Upper lobe of left lung (tissue), 4 donors: Measurements from ENCODE around the gene VWA5B1.

ENCODE experiments used
- CTCF ChIP-seq, 6 experiments: fragments of 450-650 bp in 4 of 6; fragments of 200-600 bp in 2 of 6; sonication (generic) in 2 of 6; IDR thresholded peaks; one replicate each; pipeline ENCODE4 v1.5.1; 2016 to 2019; ENCODE audit warnings: antibody characterized with exemption in 6 of 6
- EP300 ChIP-seq, 4 donors: sonication (generic); formaldehyde crosslinking; IDR thresholded peaks; one replicate each; pipeline ENCODE4 v1.5.1; 2017; ENCODE audit warnings: antibody characterized with exemption in 4 of 4, control low read depth in 2 of 4
- POLR2A ChIP-seq, 4 donors: fragments of 450-650 bp; IDR thresholded peaks; one replicate each; pipeline ENCODE4 v1.5.1; 2016 to 2017; ENCODE audit warnings: antibody characterized with exemption in 4 of 4, mild to moderate bottlenecking in 2 of 4
- POLR2AphosphoS5 ChIP-seq, 2 donors: sonication (generic); formaldehyde crosslinking; IDR thresholded peaks; one replicate each; pipeline ENCODE4 v1.5.1; 2017; ENCODE audit warnings: antibody characterized with exemption in 2 of 2

GRCh38 chr1:20375563-20375962, 84.9 kb downstream of the VWA5B1 start:
- TF ChIP-seq CTCF (IDR thresholded peaks at IDR 0.05) (no peak), POLR2AphosphoS5 (IDR thresholded peaks at IDR 0.05) (no peak), EP300 (IDR thresholded peaks at IDR 0.05) (no peak), POLR2A (IDR thresholded peaks at IDR 0.05) (no peak)
